Measurements from ENCODE around the gene PPP2R2C.

The PPP2R2C gene

GRCh38 chr4:6364146-6364545 is 108.3 kb downstream of the PPP2R2C start (continued):
- TF ChIP-seq ZNF449 (tag by site-specific recombination; IDR thresholded peaks at IDR 0.05) (no peak), ZNF654 (tag by site-specific recombination; IDR thresholded peaks at IDR 0.05; ENCODE audit: low read depth) (no peak), ZNF555 (tag by site-specific recombination; conservative IDR thresholded peaks at IDR 0.05) (no peak)
- TF ChIP-seq, protein P1, sequence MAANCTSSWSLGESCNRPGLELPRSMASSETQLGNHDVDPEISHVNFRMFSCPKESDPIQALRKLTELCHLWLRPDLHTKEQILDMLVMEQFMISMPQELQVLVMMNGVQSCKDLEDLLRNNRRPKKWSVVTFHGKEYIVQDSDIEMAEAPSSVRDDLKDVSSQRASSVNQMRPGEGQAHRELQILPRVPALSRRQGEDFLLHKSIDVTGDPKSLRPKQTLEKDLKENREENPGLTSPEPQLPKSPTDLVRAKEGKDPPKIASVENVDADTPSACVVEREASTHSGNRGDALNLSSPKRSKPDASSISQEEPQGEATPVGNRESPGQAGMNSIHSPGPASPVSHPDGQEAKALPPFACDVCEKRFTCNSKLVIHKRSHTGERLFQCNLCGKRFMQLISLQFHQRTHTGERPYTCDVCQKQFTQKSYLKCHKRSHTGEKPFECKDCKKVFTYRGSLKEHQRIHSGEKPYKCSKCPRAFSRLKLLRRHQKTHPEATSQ (tag by site-specific recombination; IDR thresholded peaks at IDR 0.05): no peak

- ChIA-PET POLR2A (no interaction called here), CTCF (interaction anchor here (1.5 kb wide), 1 partner anchor 112 kb away, joined by 4 read pairs; no protein-coding TSS in a partner anchor)
- Histone ChIP-seq H3K36me3 (ENCODE audit: control insufficient read depth in 2 of 2, insufficient read depth in 1 of 2, low read length in 2 of 2) (no peaks in the 10 kb centered on the region), H3K27ac (ENCODE audit: extremely low read depth, low read depth, low read length) (no peak overlapping the region), H3K4me3 (ENCODE audit: low read depth, low read length) (no peak overlapping the region), H3K4me1 (ENCODE audit: control insufficient read depth, insufficient read depth, low read length) (no peaks in the 10 kb centered on the region), H3K9me3 (ENCODE audit: control insufficient read depth, insufficient read depth, low read depth, low read length) (no peaks in the 10 kb centered on the region)
- peak; percentile 96 for TF ChIP-seq REST (tag by site-specific recombination; IDR thresholded peaks at IDR 0.05)
- TF ChIP-seq ZNF677 (tag by site-specific recombination; IDR thresholded peaks at IDR 0.05): no peak
These were observed 109.5 kb downstream of the PPP2R2C start for GRCh38 chr4:6362896-6363295.

- no peak overlapping the region for H3K27ac ChIP-seq (ENCODE audit: extremely low read depth, low read depth, low read length)
- no peak overlapping the region for H3K4me3 ChIP-seq (ENCODE audit: low read depth, low read length)
- H3K4me1 ChIP-seq (ENCODE audit: control insufficient read depth, insufficient read depth, low read length): no peaks in the 10 kb centered on the region
- H3K9me3 ChIP-seq (ENCODE audit: control insufficient read depth, insufficient read depth, low read depth, low read length): no peaks in the 10 kb centered on the region
- CTCF ChIA-PET: interaction anchor here (0.6 to 1.5 kb wide), 2 partner anchors 111 to 274 kb away, joined by 3 to 4 read pairs; no protein-coding TSS in a partner anchor
- TF ChIP-seq REPIN1 (tag by site-specific recombination; IDR thresholded peaks at IDR 0.05; ENCODE audit: low read depth) (no peak), ZNF558 (tag by site-specific recombination; IDR thresholded peaks at IDR 0.05) (no peak), ZNF169 (tag by site-specific recombination; IDR thresholded peaks at IDR 0.05) (no peak), ZNF274 (IDR thresholded peaks at IDR 0.05; ENCODE audit: low read length) (no peak), ZNF274 (tag by site-specific recombination; IDR thresholded peaks at IDR 0.05; ENCODE audit: borderline replicate concordance) (no peak), ZNF157 (tag by site-specific recombination; IDR thresholded peaks at IDR 0.05) (no peak), ZNF398 (tag by site-specific recombination; IDR thresholded peaks at IDR 0.05) (no peak), ZSCAN23 (tag by site-specific recombination; IDR thresholded peaks at IDR 0.05) (no peak), ZNF138 (tag by site-specific recombination; IDR thresholded peaks at IDR 0.05; ENCODE audit: borderline replicate concordance) (no peak), SP2 (tag by site-specific recombination; IDR thresholded peaks at IDR 0.05) (no peak), GLI2 (tag by site-specific recombination; IDR thresholded peaks at IDR 0.05; ENCODE audit: borderline replicate concordance, low read depth) (no peak), ZNF223 (tag by site-specific recombination; IDR thresholded peaks at IDR 0.05) (no peak), ZNF514 (tag by site-specific recombination; IDR thresholded peaks at IDR 0.05) (no peak), ZFP37 (tag by site-specific recombination; IDR thresholded peaks at IDR 0.05) (no peak), OVOL3 (tag by site-specific recombination; IDR thresholded peaks at IDR 0.05) (no peak), ZNF423 (tag by site-specific recombination; IDR thresholded peaks at IDR 0.05) (no peak), ZNF140 (tag by site-specific recombination; IDR thresholded peaks at IDR 0.05) (no peak), ZBTB7A (tag by site-specific recombination; IDR thresholded peaks at IDR 0.05; ENCODE audit: low read depth) (no peak), HOXA7 (CRISPR knock-in tag; IDR thresholded peaks at IDR 0.05; ENCODE audit: borderline replicate concordance) (no peak), ZNF530 (tag by site-specific recombination; IDR thresholded peaks at IDR 0.05; ENCODE audit: low read depth) (no peak), ZNF521 (tag by site-specific recombination; IDR thresholded peaks at IDR 0.05) (no peak)
- POLR2A ChIA-PET: no interaction called here
- H3K36me3 ChIP-seq (ENCODE audit: control insufficient read depth in 2 of 2, insufficient read depth in 1 of 2, low read length in 2 of 2): no peaks in the 10 kb centered on the region
These were observed 110.0 kb downstream of the PPP2R2C start for GRCh38 chr4:6362243-6362885.
